Raji (cell line): ENCODE measurements around the gene PDGFA.

ENCODE experiments used
- POLR2A ChIP-seq: IDR thresholded peaks from 2 replicates; pipeline ENCODE4 v1.6.1; 2011; ENCODE audit warnings: low read depth, low read length, control low read depth; ENCODE audit not compliant: insufficient read depth

Gene PDGFA

DNA sequence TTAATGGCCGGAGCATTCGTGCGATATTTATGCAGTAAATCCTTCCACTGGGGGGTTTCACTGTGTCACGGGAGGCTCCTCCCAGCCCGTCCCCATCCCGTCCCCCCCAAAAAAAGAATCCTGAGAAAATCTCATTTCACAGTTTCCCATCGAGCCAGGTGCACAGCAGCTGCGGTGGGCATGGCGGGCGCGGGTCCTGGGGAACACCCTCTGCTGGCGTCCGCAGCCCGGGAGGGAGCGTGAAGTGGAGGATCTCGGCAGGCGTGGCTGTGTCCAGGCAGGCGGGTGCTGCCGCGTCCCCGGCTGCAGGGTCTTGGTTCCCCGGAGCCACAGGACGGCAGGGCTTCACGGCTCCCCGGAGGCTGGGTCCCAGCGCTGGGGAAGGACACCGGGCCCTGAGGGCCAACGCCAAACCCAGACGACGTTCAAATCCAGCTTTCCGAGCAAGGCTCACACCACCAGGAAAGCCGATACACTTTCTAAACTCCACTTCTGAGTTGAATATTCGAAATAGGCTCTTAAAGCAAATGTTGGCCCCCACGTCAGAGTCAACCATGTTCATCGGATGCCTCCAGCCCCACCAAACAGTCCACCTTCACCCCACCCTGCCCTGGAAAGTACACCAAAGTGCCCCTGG, 55.7 kb downstream of the PDGFA start:
- TF ChIP-seq POLR2A: no peak

DNA sequence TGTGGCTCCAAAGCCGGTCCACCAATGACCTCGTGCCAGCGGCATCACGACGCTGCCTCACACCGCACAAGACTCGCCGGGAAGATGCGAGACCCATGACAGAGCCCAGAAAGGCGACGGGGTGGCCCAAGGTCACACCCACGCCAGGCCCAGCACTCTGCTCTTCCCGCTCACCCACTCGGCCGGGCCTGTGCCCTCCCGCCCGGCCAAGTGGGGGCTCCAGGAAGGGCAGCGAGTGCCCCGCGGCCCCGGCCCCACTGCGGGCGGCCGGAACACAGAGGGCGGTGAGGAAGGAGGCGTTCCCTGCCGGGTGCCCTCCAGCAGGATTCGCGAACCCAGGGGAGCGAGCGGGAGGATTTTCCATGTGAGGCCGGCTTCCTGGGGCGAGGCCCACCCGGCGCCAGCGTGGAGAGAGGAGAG, 56.3 kb downstream of the PDGFA start:
- no peak for TF ChIP-seq POLR2A

DNA sequence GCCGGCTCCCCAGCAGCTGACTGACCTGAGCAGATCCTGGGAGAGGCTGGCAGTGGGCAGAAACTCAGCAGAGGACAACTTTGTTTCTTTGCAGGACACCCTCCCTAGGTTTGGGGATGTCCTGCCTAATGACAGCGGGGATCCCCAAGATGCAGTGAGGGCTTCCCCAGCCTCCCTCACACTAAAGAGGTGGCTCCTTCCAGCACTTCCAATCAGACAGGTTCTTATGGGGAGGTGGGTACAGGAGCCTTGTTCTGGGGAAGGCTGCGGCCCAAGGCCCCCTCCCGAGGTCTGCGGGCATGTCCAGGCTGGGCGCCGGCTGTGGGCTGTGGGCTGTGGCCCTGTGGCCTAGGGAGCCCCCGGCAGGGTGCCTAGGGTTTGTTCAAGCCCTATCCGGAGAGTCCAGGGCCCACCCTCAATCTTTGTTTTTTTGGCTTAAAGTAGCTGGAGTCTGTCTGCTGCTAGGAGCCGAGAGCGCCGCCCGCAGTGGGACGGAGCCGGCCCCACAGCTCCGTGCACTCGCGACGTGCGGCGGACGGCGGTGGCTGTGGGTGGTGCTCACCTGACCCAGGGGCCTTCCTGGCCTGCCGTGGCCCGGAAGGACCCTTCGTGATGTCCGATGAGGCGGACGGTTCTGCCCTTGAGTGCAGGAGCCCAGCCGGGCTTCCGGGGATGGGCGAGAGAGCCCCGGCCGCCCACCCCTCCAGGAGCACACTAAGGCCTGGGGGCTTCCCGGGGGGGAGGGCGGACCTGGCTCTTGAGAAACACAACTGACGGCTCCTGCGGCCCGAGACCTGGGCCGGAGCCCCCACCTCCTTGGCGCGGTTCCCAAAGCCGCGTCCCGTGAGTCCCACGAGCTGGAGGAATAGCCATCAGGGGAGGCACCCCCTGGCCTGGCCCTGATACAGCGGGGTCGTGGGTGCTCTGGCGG, 57.2 kb downstream of the PDGFA start:
- no peak for TF ChIP-seq POLR2A

DNA sequence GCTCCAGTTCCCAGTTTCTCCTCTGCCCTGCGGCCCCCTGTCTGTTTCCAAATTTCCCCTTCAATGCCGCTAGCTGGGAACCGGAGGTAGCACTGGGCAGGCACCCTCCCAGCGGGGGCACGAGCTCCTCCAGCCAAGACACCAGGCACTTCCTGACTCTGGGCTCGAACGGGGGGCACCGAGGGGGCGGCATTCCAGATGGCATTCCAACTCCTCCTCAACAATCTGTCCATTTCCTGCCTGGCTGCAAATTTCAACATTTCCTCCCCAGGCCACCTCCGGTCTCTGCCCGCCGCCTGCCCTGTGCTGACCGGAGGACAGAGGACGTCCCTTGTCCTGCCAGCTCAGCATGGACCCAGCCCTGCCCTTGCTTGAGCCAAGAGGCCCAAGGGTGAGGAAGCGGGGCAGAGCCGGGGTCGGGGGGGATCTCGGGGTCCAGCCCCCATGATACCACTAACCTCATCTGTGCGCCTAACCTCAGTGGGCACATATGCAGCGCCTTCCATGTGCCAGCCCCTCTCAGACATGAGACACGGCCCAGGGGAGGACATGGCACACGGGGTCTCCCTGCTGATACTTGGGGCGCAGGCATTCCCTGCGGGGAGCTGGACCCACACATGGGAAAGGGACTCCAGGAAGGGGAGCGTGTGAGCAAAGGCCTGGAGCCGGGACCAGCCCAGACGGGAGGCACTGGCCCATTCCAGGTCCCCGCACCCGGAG, 58.0 kb downstream of the PDGFA start:
- TF ChIP-seq POLR2A: no peak

DNA sequence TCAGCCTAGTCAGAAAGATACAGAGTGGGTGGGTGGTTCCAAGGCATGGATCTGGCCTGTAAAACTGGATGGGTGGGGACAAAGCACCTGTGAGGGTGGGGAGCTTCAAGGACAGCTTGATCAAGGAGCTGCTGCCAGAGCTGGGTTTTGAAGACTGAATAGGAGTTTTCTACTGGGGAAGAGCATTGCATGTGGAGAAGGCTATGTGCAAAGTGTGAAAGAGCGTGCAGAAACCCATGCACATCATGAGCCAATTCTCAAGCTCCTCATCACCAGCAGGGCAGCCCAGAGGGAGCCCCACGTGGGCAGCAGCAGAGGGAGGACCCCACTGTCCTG, 58.6 kb downstream of the PDGFA start:
- TF ChIP-seq POLR2A: no peak

DNA sequence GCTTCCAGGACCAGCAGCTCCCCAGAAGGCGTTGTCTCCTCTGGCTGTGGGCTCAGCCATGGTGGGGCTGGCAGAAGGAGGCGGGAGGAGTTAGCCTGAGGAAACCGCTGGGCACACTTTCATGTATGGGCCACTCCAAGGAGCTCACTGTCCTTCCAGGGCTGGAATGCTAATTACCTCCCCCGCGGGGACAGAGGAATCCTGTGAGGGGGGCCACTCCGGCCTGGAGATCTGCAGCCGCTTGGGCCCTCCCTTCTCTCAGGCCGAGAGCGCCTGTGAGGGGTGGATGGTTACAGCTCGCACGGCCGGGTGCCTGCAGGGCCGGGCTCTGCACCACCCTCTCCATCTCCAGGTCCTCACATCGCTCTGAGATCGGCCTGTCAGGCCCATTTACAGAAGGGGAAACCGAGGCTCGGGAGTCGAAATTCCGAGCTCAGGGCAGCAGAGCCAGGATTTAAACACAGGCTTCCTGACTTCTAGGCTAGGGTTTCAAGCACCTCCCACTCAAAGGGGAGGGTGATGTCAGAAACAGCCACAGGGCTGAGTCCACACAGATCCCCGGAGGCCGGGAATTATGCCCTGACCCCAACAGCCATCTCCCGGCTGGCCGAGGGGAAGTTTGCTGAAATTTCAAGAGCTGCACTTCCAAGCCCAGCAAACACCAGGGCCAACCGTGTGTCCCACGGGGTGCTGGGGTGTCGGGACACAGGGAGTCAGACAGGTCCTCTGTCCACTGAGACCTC, 59.1 kb downstream of the PDGFA start:
- no peak for TF ChIP-seq POLR2A

DNA sequence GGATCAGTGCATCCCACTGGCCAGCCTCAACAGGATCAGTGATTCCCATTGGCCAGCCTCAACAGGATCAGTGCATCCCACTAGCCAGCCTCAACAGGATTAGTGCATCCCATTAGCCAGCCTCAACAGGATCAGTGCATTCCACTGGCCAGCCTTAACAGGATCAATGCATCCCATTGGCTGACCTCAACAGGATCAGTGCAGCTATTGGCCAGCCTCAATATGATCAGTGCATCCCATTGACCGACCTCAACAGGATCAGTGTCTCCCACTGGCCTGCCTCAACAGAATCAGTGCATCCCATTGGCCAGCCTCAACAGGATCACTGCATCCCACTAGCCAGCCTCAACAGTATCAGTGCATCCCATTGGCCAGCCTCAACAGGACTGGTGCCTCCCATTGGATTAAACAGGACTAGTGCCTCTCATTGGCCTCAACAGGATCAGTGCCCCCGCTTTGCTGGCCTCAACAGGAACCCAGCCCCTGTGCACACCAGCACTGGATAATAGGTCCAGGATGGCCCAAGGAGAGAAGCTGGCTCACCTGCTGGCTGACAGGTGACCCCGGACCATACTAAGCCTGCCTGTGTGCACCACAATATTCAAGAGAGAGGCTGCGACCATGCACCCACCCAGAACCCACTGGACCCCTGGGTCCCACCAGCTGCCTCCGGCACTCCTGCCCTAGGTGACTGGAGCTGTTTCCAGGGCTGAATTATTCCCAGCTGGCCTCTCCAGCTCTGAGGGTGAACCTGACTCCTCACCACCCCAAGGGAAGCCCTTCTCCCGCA, 59.9 kb downstream of the PDGFA start:
- no peak for TF ChIP-seq POLR2A

DNA sequence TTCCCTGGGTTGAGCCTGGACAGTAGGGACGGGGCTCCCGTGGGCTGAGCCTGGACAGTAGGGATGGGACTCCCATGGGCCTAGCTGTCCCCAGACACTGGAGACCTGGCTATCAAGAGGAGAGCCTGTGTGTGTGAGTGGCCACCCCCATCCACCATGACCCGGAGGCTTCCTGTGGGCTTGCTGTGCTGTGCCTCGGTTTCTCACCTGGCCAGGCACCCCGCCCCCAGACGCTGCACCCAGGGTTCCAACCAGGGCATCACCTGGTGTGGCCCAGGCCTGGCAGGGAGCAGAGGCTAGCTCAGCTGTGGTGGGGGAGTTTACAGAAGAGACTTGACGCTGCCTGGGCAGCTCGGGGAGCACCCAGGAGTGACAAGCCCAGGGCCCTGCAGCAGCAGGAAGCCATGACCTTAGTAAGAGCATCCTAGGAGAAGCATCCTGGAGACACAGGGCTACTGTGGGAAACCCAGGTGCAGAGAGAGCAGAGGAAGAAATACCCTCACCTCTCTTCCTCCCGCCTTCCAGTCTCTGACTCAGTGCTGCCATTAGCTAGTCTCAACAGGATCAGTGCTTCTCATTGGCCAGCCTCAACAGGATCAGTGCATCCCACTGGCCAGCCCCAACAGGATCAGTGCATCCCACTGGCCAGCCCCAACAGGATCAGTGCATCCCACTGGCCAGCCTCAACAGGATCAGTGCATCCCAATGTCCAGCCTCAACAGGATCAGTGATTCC, 61.0 kb downstream of the PDGFA start:
- no peak for TF ChIP-seq POLR2A

DNA sequence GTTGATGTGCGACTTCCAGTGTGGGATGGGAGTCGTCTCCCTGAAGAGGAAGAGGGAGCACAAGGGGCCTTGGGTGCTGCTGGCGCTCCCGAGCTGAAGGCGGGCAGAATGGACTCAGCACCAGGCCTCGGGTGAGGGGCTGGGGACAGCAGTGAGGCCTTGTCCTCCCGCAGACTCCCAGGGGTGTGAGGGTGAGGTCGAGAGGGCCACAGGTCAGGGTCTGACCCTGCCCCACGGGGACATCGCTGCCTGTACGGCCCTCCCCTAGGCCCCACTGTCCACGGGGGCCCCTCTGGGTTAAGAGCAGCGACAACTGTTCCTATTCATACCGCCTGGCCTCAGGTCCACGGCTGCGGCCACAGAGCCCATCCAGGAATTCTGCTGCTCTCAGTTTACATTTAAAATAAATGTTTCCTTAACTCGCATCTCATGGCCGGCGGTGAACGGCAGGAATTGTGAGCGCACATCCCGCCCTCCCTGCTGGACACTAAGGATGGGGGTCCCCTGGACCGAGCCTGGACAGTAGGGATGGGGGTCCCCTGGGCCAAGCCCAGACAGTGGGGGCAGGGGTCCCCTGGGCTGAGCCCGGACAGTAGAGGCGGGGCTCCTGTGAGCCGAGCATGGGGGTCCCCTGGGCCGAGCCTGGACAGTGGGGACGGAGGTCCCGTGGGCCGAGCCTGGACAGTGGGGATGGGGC, 61.7 kb downstream of the PDGFA start:
- no peak for TF ChIP-seq POLR2A

DNA sequence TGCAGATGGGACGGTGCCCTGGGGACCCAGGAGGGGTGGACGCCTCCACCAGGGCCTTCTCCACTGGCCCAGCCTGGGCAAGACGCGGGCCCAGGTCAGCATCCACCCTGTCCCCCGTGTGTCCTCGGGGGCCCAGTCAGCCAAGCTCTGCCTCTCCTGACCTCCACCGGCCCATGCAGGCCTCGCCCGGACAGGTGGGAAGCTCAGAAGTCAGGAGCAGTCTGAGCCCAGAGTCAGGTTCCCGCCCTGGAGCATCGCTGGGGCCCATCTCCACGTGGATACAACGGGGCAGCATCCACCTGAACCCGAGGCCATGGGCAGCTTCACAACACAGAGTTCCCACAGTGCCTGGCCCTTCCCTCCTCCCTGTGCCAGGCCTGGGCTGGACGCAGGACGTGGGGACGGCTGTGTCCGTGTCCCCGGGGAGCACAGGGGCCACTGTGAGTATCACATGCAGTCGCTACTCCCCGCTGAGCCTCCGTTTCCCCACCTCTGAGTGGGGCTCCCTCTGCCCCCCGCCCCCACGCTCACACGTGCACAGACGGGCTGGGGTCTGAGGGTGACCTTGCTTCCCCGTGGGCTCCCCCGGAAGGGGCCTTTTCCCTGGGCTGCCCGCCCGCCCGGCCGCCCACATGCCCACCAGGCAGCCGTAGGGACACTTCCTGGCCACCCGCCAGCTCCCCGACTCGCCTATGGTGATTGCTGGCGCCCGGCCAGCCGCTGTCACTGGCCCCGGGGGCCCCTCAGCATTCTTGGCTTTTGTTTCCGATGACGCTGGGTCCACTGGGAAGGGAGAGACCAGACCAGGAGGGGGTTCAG, 64.3 kb downstream of the PDGFA start:
- no peak for TF ChIP-seq POLR2A

DNA sequence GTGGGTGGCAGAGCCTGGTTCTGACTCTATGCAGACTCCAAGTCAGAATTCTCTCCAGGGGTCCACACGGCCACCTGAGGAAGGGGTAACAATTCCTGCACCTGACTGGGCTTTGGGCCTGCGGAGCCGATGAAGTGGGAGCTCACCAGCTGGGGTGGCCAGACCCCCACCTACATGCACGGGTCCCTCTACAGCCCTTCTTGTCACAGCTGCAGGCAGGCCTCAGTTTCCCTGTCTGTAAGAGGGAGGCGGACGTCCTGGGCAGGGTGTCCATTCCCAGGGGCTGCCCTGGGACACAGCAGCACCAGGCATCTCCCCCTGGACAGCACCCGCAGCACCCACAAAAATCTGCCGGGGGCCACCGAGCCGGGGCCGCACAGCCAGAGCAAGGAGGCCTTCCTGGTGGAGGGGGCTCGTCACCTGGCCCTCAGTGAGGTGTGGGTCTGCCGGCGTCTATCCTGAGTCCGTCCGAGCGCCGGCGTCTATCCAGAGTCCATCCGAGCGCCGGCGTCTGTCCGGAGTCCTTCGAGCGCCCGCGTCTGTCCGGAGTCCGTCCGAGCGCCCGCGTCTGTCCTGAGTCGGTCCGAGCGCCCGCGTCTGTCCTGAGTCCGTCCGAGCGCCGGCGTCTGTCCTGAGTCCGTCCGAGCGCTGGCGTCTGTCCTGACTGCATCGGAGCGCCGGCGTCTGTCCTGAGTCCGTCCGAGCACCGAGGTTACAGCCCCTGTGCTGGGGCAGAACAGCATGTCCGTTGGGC, 65.1 kb downstream of the PDGFA start:
- TF ChIP-seq POLR2A: no peak
